WTC11 (cell line): ENCODE results near the gene ITPKB.

ENCODE experiments used
- ATF2 ChIP-seq: sonication (generic); formaldehyde crosslinking; IDR thresholded peaks from 2 replicates; pipeline ENCODE4 v1.8.1; 2022; ENCODE audit warnings: low read depth, missing genetic modification reagents, borderline replicate concordance
- CTCF ChIP-seq: fragments of 200-600 bp; IDR thresholded peaks from 2 replicates; pipeline ENCODE4 v1.8.0; 2022; ENCODE audit warnings: antibody characterized with exemption
- FOXK1 ChIP-seq: sonication (generic); formaldehyde crosslinking; IDR thresholded peaks from 2 replicates; pipeline ENCODE4 v1.8.0; 2022; ENCODE audit warnings: mild to moderate bottlenecking, moderate library complexity, missing genetic modification reagents
- FOXP1 ChIP-seq: sonication (generic); formaldehyde crosslinking; IDR thresholded peaks from 2 replicates; pipeline ENCODE4 v1.8.0; 2022; ENCODE audit warnings: missing genetic modification reagents, mild to moderate bottlenecking, moderate library complexity, borderline replicate concordance
- FOXP4 ChIP-seq: sonication (generic); formaldehyde crosslinking; IDR thresholded peaks from 2 replicates; pipeline ENCODE4 v1.8.0; 2022; ENCODE audit warnings: mild to moderate bottlenecking, missing genetic modification reagents
- NFATC4 ChIP-seq: fragments of 250-450 bp; sonication (Bioruptor Pico); IDR thresholded peaks from 2 replicates; pipeline ENCODE4 v1.9.0; 2021; ENCODE audit warnings: mild to moderate bottlenecking
- NFYB ChIP-seq: sonication (generic); formaldehyde crosslinking; conservative IDR thresholded peaks from 2 replicates; pipeline ENCODE4 v1.8.0; 2022; ENCODE audit warnings: low read depth, missing genetic modification reagents
- NR2C2 ChIP-seq: sonication (generic); formaldehyde crosslinking; IDR thresholded peaks from 2 replicates; pipeline ENCODE4 v1.8.0; 2022; ENCODE audit warnings: mild to moderate bottlenecking, missing genetic modification reagents
- SP1 ChIP-seq: sonication (generic); formaldehyde crosslinking; conservative IDR thresholded peaks from 2 replicates; pipeline ENCODE4 v1.8.1; 2022; ENCODE audit warnings: missing genetic modification reagents
- ZNF121 ChIP-seq: sonication (generic); formaldehyde crosslinking; IDR thresholded peaks from 2 replicates; pipeline ENCODE4 v1.8.0; 2023; ENCODE audit warnings: missing genetic modification reagents
- TF ChIP-seq, protein P1 (sequence below): sonication (generic); formaldehyde crosslinking; IDR thresholded peaks from 2 replicates; pipeline ENCODE4 v1.8.1; 2023; ENCODE audit warnings: mild to moderate bottlenecking, missing genetic modification reagents, moderate library complexity
- TF ChIP-seq, protein P2 (sequence below): sonication (generic); formaldehyde crosslinking; conservative IDR thresholded peaks from 2 replicates; pipeline ENCODE4 v1.8.1; 2022; ENCODE audit warnings: mild to moderate bottlenecking, missing genetic modification reagents

- TF ChIP-seq CTCF (no peak), FOXK1 (no peak), FOXP1 (CRISPR knock-in tag) (no peak), NFATC4 (CRISPR knock-in tag) (no peak), ZNF121 (CRISPR knock-in tag) (no peak), SP1 (no peak), NR2C2 (no peak), NFYB (CRISPR knock-in tag) (no peak), FOXP4 (CRISPR knock-in tag) (no peak), ATF2 (CRISPR knock-in tag) (no peak)
- TF ChIP-seq, protein P1, sequence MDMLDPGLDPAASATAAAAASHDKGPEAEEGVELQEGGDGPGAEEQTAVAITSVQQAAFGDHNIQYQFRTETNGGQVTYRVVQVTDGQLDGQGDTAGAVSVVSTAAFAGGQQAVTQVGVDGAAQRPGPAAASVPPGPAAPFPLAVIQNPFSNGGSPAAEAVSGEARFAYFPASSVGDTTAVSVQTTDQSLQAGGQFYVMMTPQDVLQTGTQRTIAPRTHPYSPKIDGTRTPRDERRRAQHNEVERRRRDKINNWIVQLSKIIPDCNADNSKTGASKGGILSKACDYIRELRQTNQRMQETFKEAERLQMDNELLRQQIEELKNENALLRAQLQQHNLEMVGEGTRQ (CRISPR knock-in tag) = no peak
- TF ChIP-seq, protein P2, sequence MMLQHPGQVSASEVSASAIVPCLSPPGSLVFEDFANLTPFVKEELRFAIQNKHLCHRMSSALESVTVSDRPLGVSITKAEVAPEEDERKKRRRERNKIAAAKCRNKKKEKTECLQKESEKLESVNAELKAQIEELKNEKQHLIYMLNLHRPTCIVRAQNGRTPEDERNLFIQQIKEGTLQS (CRISPR knock-in tag) = no peak
Measured at GRCh38 chr1:226776975-226777374, 37.9 kb upstream of the ITPKB start.
